Measurements from ENCODE around the gene GPR146. TPM values are rescaled to one million over a fixed set of nuclear protein-coding genes. Genes with fewer than 3 reads are reported as not detected.

The GPR146 gene
- total and polyA plus RNA-seq, 7 donors, result 5.0 to 14.0 (median 9.4) TPM

DNA sequence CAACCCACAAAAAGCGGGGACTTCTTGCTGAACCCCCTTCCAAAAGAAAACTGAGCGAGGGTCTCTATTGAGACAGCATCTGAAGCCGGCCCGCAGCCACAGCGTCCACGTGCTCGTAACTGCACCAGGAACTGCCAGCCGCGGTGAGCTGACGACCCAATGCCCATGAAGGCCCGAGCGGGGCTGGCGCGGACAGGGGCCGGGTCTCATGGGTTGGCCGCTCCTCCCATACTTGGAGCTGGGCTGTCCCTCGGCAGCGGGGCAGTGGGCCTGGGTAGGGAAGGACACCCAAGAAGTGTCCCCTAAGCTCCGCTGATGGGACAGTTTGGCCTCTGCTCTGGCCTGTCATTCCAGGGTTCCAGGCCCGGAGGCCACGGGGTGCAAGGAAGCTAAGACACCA, 39.0 kb upstream of the GPR146 start:
- Histone ChIP-seq H3K4me1 (no peaks in the 10 kb centered on the region), H3K27me3 (ENCODE audit: insufficient read depth in 3 of 3, low read length in 2 of 3) (no peaks in the 10 kb centered on the region), H3K27ac (no peak overlapping the region), H3K4me3 (no peak overlapping the region), H3K36me3 (ENCODE audit: insufficient read depth in 1 of 2, low read depth in 1 of 2) (peaks cover 0 to 10% of the 10 kb centered on the region in 2 donors), H3K9me3 (no peaks in the 10 kb centered on the region)
- DNase-seq (no peak), ATAC-seq (no peak)
- TF ChIP-seq, protein P1, sequence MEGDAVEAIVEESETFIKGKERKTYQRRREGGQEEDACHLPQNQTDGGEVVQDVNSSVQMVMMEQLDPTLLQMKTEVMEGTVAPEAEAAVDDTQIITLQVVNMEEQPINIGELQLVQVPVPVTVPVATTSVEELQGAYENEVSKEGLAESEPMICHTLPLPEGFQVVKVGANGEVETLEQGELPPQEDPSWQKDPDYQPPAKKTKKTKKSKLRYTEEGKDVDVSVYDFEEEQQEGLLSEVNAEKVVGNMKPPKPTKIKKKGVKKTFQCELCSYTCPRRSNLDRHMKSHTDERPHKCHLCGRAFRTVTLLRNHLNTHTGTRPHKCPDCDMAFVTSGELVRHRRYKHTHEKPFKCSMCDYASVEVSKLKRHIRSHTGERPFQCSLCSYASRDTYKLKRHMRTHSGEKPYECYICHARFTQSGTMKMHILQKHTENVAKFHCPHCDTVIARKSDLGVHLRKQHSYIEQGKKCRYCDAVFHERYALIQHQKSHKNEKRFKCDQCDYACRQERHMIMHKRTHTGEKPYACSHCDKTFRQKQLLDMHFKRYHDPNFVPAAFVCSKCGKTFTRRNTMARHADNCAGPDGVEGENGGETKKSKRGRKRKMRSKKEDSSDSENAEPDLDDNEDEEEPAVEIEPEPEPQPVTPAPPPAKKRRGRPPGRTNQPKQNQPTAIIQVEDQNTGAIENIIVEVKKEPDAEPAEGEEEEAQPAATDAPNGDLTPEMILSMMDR (IDR thresholded peaks at IDR 0.05), result no peak
- 92 to 95% (median 93%) methylated on average over 21 of the region's 21 CpGs for WGBS, 3 donors
- intact Hi-C loops (cut with DNase I), result no loop called here

DNA sequence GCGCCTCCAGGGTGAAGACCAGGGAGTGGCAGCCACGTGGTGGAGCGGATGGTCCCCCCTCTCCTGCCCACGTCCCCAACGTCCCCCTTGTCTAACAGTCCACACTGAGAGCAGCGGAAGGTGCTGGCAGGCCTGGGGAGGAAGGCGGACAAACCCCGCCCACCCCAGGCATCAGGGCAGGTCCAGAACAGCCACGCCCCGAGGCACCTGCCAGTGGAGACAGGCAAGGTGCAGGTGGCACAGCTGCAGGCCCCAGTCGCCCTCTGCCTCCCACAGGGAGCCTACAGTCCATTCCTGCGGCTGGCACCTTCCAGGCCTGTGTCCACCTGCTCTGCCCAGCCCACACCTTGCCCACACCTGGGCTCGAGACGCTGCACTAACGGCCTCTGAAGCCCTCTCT, 36.4 kb upstream of the GPR146 start:
- ATAC-seq (peak in 1 of 4 donors; percentile 15), DNase-seq (no peak)
- no peaks in the 10 kb centered on the region for H3K9me3 ChIP-seq
- peaks cover 0 to 10% of the 10 kb centered on the region in 2 donors for H3K36me3 ChIP-seq (ENCODE audit: insufficient read depth in 1 of 2, low read depth in 1 of 2)
- H3K27me3 ChIP-seq (ENCODE audit: insufficient read depth in 3 of 3, low read length in 2 of 3), result no peaks in the 10 kb centered on the region
- TF ChIP-seq, protein P1 (IDR thresholded peaks at IDR 0.05), result no peak
- 89 to 92% (median 92%) methylated on average over 10 to 15 of the region's 15 CpGs for WGBS, 3 donors
- intact Hi-C loops (cut with DNase I), result no loop called here
- no peak overlapping the region for H3K4me3 ChIP-seq
- no peak overlapping the region for H3K27ac ChIP-seq
- H3K4me1 ChIP-seq, result no peaks in the 10 kb centered on the region

DNA sequence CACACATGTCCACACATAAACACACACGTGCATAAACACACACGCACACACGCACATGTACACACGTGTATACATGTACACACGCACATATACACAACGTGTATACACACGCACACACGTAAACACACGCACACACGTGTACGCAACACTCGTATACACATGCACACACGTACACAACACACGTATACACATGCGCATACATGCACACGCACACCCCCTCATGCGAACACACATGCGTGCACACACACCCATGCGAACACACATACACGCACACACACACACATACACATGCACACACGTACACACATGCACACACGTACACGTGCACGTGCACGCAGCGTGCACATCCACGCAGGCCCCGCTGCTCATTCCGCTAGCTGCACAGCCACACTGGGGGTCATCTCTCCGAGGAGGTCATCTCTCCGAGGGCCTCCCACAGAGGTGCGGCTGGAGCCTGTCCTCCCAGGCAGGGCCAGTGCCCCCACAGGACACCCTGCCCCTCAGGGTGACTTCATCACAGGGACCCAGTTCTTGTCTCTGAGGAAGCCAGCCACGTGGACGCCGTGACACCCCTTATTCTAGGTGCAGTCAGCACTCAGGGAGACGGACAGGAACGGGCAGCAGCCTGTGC, 35.5 kb upstream of the GPR146 start:
- intact Hi-C loops (cut with DNase I), result no loop called here
- no peak overlapping the region for H3K27ac ChIP-seq
- H3K36me3 ChIP-seq (ENCODE audit: insufficient read depth in 1 of 2, low read depth in 1 of 2), result peaks cover 0 to 10% of the 10 kb centered on the region in 2 donors
- H3K4me1 ChIP-seq, result no peaks in the 10 kb centered on the region
- DNase-seq (no peak), ATAC-seq (no peak)
- no peaks in the 10 kb centered on the region for H3K27me3 ChIP-seq (ENCODE audit: insufficient read depth in 3 of 3, low read length in 2 of 3)
- TF ChIP-seq, protein P1 (IDR thresholded peaks at IDR 0.05), result no peak
- WGBS, 3 donors, result 92 to 95% (median 94%) methylated on average over 37 of the region's 37 CpGs
- no peak overlapping the region for H3K4me3 ChIP-seq
- no peaks in the 10 kb centered on the region for H3K9me3 ChIP-seq

DNA sequence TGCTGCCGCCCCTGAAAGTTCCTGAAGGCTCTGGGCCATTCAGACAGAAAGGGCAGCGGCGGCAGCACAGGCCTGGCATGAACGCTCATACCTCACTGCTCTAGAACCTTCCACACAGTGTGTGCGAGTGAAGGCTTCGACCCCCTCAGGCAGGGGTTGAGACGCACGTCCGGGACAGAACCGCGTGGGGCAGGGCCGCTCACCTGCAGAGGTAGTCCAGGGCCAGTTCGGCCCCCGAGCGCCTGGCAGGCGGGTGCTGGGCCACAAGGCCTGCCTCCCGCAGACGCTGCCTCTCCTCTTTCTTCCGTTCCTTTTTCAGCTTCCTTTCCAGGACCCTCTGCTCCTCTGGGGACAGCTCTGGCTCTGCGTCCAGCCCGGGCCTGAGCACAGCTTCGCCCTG, 34.6 kb upstream of the GPR146 start:
- Histone ChIP-seq H3K9me3 (no peaks in the 10 kb centered on the region), H3K4me3 (no peak overlapping the region), H3K27ac (no peak overlapping the region), H3K4me1 (no peaks in the 10 kb centered on the region), H3K36me3 (ENCODE audit: insufficient read depth in 1 of 2, low read depth in 1 of 2) (peaks cover 0 to 10% of the 10 kb centered on the region in 2 donors), H3K27me3 (ENCODE audit: insufficient read depth in 3 of 3, low read length in 2 of 3) (no peaks in the 10 kb centered on the region)
- ATAC-seq (no peak), DNase-seq (no peak)
- intact Hi-C loops (cut with DNase I), result no loop called here
- WGBS, 3 donors, result 92 to 96% (median 94%) methylated on average over 18 to 22 of the region's 22 CpGs
- TF ChIP-seq, protein P1 (IDR thresholded peaks at IDR 0.05), result no peak

DNA sequence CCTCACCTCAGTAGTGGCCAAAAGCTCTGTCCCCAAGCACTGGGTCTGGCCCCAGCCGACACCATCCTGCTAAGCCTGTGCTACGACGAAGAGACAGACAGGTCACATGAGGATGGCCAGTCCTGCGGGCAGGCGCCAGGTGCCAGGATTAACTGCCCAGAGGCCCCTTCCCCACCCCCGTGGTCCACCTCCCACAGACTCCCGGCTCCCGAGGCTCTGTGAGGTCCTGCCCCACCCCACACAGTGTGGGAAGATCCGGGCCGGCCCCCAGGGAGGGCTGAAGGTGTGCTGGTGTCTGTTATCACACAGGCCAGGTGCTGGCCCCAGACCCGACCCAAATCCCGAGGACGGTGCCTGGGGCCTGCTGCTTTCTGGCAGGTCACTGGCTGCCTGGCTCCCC, 34.1 kb upstream of the GPR146 start:
- H3K27me3 ChIP-seq (ENCODE audit: insufficient read depth in 3 of 3, low read length in 2 of 3), result no peaks in the 10 kb centered on the region
- 76 to 79% (median 78%) methylated on average over 13 of the region's 13 CpGs for WGBS, 3 donors
- no peak overlapping the region for H3K27ac ChIP-seq
- H3K36me3 ChIP-seq (ENCODE audit: insufficient read depth in 1 of 2, low read depth in 1 of 2), result peaks cover 0 to 10% of the 10 kb centered on the region in 2 donors
- DNase-seq, result peak in 1 of 2 donors; percentile 45
- H3K9me3 ChIP-seq, result no peaks in the 10 kb centered on the region
- intact Hi-C loops (cut with DNase I), result no loop called here
- no peaks in the 10 kb centered on the region for H3K4me1 ChIP-seq
- ATAC-seq, result no peak
- TF ChIP-seq, protein P1 (IDR thresholded peaks at IDR 0.05), result no peak
- no peak overlapping the region for H3K4me3 ChIP-seq

Data from psoas muscle (tissue), 8 donors.